SK-N-SH (cell line): ENCODE measurements around the gene PROC. TPM values are rescaled to one million over a fixed set of nuclear protein-coding genes. Genes with fewer than 3 reads are reported as not detected.

ENCODE experiments used
- CTCF ChIA-PET: fragments of 300-600, 350-600 bp; formaldehyde crosslinking; extraction: SDS; loops from one replicate; lab custom pipeline; 2021; lab: Yijun Ruan, JAX
- POLR2A ChIA-PET: fragments of 350-600 bp; sonication (Branson Sonifier 250); formaldehyde crosslinking; extraction: SDS; loops from one replicate; lab custom pipeline; 2020; ENCODE audit warnings: antibody characterized with exemption, inconsistent platforms; lab: Yijun Ruan, JAX
- DNase-seq: peaks from one replicate; pipeline ENCODE4 v3.0.0; 2012
- H2AFZ ChIP-seq: fragments of 200-600 bp; sonication (generic); 2 replicates; pipeline ENCODE4 v1.8.1; 2016; ENCODE audit warnings: antibody characterized with exemption, mild to moderate bottlenecking, low read depth
- H3F3A ChIP-seq: fragments of 200-600 bp; sonication (generic); replicated peaks from 2 replicates; pipeline ENCODE3; 2016; ENCODE audit warnings: antibody characterized with exemption, mild to moderate bottlenecking; ENCODE audit not compliant: insufficient read depth
- H3K27ac ChIP-seq, 2 experiments: fragments of 200-500 bp in 1 of 2; fragments of 200-600 bp in 1 of 2; sonication (Bioruptor generic) in 1 of 2; sonication (generic), shearing (Covaris generic) in 1 of 2; 2 replicates each; pipeline versions ENCODE4 v1.5.1 to v1.6.1; 2014 to 2016; ENCODE audit warnings: low read depth in 2 of 2, inconsistent platforms in 1 of 2, low read length in 1 of 2, mild to moderate bottlenecking in 1 of 2, mixed read lengths in 1 of 2
- H3K27me3 ChIP-seq: fragments of 200-600 bp; sonication (generic), shearing (Covaris generic); 2 replicates; pipeline ENCODE4 v1.6.1; 2016; ENCODE audit warnings: mixed run types; ENCODE audit not compliant: insufficient read depth
- H3K36me3 ChIP-seq, 2 experiments: fragments of 200-500 bp in 1 of 2; fragments of 200-600 bp in 1 of 2; sonication (Bioruptor generic) in 1 of 2; sonication (generic) in 1 of 2; replicated peaks in 1 of 2; 2 replicates each; pipeline versions ENCODE3 to v1.5.1; 2014 to 2016; ENCODE audit warnings: low read length in 1 of 2, mild to moderate bottlenecking in 1 of 2; ENCODE audit not compliant: insufficient read depth in 2 of 2, control insufficient read depth in 1 of 2
- H3K4me1 ChIP-seq, 2 experiments: fragments of 200-500 bp in 1 of 2; fragments of 200-600 bp in 1 of 2; sonication (Bioruptor generic) in 1 of 2; sonication (generic), shearing (Covaris generic) in 1 of 2; 2 replicates each; pipeline versions ENCODE4 v1.5.1 to v1.6.1; 2014 to 2016; ENCODE audit warnings: low read depth in 1 of 2, low read length in 1 of 2, mixed run types in 1 of 2; ENCODE audit not compliant: insufficient read depth in 2 of 2, control insufficient read depth in 1 of 2
- H3K4me2 ChIP-seq: fragments of 200-600 bp; sonication (generic), shearing (Covaris generic); 2 replicates; pipeline ENCODE4 v1.6.1; 2017; ENCODE audit warnings: mixed run types
- H3K4me3 ChIP-seq, 2 experiments: fragments of 200-500 bp in 1 of 2; fragments of 200-600 bp in 1 of 2; sonication (Bioruptor generic) in 1 of 2; sonication (generic), shearing (Covaris generic) in 1 of 2; 2 replicates each; pipeline versions ENCODE4 v1.5.1 to v1.8.1; 2014 to 2016; ENCODE audit warnings: low read depth in 2 of 2, inconsistent platforms in 1 of 2, low read length in 1 of 2, mild to moderate bottlenecking in 1 of 2, mixed read lengths in 1 of 2, moderate library complexity in 1 of 2
- H3K79me2 ChIP-seq: fragments of 200-600 bp; sonication (generic); 2 replicates; pipeline ENCODE4 v1.8.1; 2017; ENCODE audit warnings: mild to moderate bottlenecking; ENCODE audit not compliant: insufficient read depth
- H3K9ac ChIP-seq: fragments of 200-600 bp; sonication (generic); 2 replicates; pipeline ENCODE4 v1.6.1; 2017; ENCODE audit warnings: mixed run types
- H3K9me2 ChIP-seq: fragments of 200-600 bp; sonication (generic); 2 replicates; pipeline ENCODE4 v1.6.1; 2017; ENCODE audit warnings: mixed run types
- H3K9me3 ChIP-seq: fragments of 200-600 bp; sonication (generic); 2 replicates; pipeline ENCODE4 v1.6.1; 2017; ENCODE audit warnings: mixed run types, mild to moderate bottlenecking, moderate library complexity
- H4K20me1 ChIP-seq: fragments of 200-600 bp; sonication (generic); 2 replicates; pipeline ENCODE4 v1.6.1; 2017; ENCODE audit warnings: mild to moderate bottlenecking, mixed run types; ENCODE audit not compliant: insufficient read depth
- CHD2 ChIP-seq: fragments of 150-350 bp; IDR thresholded peaks from 2 replicates; pipeline ENCODE4 v1.6.1; 2018; ENCODE audit warnings: low read length; ENCODE audit not compliant: partially characterized antibody
- CTCF ChIP-seq: fragments of 200-600 bp; sonication (generic); IDR thresholded peaks from 2 replicates; pipeline ENCODE4 v1.6.1; 2017; ENCODE audit warnings: antibody characterized with exemption, mild to moderate bottlenecking, moderate library complexity
- ELF1 ChIP-seq: IDR thresholded peaks from 2 replicates; pipeline ENCODE4 v1.4.0; 2012
- TCF12 ChIP-seq: IDR thresholded peaks from 2 replicates; pipeline ENCODE4 v1.4.0; 2012
- USF1 ChIP-seq: IDR thresholded peaks from 2 replicates; pipeline ENCODE4 v1.4.0; 2012; ENCODE audit warnings: low read depth, borderline replicate concordance
- YY1 ChIP-seq: IDR thresholded peaks from 2 replicates; pipeline ENCODE4 v1.4.0; 2012; ENCODE audit warnings: low read depth, mild to moderate bottlenecking
- WGBS: methylation state at CpG from one replicate; pipeline ENCODE4 v1.1.6; 2017; ENCODE audit warnings: low lambda C conversion rate; 5-methylcytosine and 5-hydroxymethylcytosine counted together
- polyA plus RNA-seq, 3 experiments: library from polyadenylated mRNA; depleted of rRNA; stranded (reverse); fragments of >200 nt; gene quantifications; 2 replicates each; pipeline ENCODE4 v1.2.3, GENCODE V29; 2012
- TF ChIP-seq, protein P1 (sequence below): IDR thresholded peaks from 2 replicates; pipeline ENCODE4; 2012
- TF ChIP-seq, protein P2 (sequence below): IDR thresholded peaks from 2 replicates; pipeline ENCODE4 v1.6.1; 2012; ENCODE audit warnings: mild to moderate bottlenecking, low read depth, low read length, moderate library complexity
- TF ChIP-seq, protein P3 (sequence below): IDR thresholded peaks from 2 replicates; pipeline ENCODE4 v1.4.0; 2012; ENCODE audit warnings: low read depth, borderline replicate concordance

Gene PROC
- polyA plus RNA-seq, 1 of the 3 experiments (the other 2 are of a cell fraction), result 0.10 TPM

- TF ChIP-seq CHD2 (no peak), CTCF (peak; percentile 26)
- Histone ChIP-seq H2AFZ (no peak overlapping the region), H4K20me1 (no peaks in the 10 kb centered on the region), H3K9ac (no peak overlapping the region), H3K27me3 (no peaks in the 10 kb centered on the region), H3K79me2 (no peaks in the 10 kb centered on the region), H3K4me2 (no peak overlapping the region), H3K4me3 (no peak overlapping the region), H3K9me2 (no peaks in the 10 kb centered on the region), H3F3A (no peaks in the 10 kb centered on the region), H3K27ac (no peak overlapping the region), H3K9me3 (no peaks in the 10 kb centered on the region), H3K4me1 (no peaks in the 10 kb centered on the region; a peak in 1 of 4 replicates), H3K36me3 (no peaks in the 10 kb centered on the region)
- peak; percentile 28 for DNase-seq
- WGBS, result 82% methylated on average over 8 of the region's 8 CpGs
- CTCF ChIA-PET, result interaction anchor here (0.8 to 2.5 kb wide), 3 partner anchors 9 to 129 kb away, joined by 3 to 14 read pairs (median 9); no protein-coding TSS in a partner anchor
- POLR2A ChIA-PET, result no interaction called here
Observed at GRCh38 chr2:127453392-127454171, 35.4 kb downstream of the PROC start.

DNA sequence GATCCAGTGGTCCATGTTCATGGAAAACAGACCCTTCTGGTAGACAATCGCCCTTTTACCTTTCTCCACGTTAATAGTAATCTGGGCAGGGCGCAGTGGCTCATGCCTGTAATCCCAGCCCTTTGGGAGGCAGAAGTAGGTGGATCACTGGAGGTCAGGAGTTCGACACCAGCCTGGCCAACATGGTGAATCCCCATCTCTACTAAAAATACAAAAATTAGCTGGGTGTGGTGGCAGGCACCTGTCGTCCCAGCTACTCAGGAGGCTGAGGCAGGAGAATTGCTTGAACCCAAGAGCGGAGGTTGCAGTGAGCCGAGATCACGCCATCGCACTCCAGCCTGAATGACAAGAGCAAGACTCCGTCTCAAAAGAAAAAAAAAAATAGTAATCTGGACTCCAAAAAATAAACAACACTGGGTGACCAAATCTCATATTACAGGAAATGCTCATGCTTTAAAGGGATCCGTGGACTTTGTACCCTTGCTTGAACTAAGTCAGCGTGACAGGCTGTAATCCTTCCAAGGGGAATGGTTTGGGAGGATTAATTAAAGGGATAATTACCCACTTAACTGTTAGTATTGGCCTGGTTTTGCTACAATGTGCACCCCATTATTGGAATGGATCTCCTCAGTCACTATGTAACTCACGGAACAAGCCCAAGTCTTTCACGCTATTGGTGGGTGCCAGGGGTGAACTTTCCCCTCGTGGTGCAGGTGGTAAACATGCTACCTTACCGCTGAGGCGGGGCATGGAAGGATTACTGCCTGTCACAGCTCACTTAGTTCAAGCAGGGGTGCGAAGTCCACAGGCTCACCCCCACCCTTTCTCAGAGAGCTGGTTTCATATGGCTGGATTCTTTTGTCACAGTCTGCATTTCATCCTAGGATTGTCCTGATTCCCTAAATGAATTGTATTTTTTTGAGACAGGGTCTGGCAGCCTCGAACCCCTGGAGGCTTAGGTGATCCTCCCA lies 36.7 kb downstream of the PROC start:
- POLR2A ChIA-PET, result no interaction called here
- H3K9me3 ChIP-seq, result no peaks in the 10 kb centered on the region
- TF ChIP-seq, protein P1, sequence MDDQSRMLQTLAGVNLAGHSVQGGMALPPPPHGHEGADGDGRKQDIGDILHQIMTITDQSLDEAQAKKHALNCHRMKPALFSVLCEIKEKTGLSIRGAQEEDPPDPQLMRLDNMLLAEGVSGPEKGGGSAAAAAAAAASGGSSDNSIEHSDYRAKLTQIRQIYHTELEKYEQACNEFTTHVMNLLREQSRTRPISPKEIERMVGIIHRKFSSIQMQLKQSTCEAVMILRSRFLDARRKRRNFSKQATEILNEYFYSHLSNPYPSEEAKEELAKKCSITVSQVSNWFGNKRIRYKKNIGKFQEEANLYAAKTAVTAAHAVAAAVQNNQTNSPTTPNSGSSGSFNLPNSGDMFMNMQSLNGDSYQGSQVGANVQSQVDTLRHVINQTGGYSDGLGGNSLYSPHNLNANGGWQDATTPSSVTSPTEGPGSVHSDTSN, result no peak
- TF ChIP-seq ELF1 (no peak), USF1 (no peak), YY1 (no peak), CTCF (no peak), TCF12 (no peak)
- TF ChIP-seq, protein P2, sequence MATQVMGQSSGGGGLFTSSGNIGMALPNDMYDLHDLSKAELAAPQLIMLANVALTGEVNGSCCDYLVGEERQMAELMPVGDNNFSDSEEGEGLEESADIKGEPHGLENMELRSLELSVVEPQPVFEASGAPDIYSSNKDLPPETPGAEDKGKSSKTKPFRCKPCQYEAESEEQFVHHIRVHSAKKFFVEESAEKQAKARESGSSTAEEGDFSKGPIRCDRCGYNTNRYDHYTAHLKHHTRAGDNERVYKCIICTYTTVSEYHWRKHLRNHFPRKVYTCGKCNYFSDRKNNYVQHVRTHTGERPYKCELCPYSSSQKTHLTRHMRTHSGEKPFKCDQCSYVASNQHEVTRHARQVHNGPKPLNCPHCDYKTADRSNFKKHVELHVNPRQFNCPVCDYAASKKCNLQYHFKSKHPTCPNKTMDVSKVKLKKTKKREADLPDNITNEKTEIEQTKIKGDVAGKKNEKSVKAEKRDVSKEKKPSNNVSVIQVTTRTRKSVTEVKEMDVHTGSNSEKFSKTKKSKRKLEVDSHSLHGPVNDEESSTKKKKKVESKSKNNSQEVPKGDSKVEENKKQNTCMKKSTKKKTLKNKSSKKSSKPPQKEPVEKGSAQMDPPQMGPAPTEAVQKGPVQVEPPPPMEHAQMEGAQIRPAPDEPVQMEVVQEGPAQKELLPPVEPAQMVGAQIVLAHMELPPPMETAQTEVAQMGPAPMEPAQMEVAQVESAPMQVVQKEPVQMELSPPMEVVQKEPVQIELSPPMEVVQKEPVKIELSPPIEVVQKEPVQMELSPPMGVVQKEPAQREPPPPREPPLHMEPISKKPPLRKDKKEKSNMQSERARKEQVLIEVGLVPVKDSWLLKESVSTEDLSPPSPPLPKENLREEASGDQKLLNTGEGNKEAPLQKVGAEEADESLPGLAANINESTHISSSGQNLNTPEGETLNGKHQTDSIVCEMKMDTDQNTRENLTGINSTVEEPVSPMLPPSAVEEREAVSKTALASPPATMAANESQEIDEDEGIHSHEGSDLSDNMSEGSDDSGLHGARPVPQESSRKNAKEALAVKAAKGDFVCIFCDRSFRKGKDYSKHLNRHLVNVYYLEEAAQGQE, result no peak
- TF ChIP-seq, protein P3, sequence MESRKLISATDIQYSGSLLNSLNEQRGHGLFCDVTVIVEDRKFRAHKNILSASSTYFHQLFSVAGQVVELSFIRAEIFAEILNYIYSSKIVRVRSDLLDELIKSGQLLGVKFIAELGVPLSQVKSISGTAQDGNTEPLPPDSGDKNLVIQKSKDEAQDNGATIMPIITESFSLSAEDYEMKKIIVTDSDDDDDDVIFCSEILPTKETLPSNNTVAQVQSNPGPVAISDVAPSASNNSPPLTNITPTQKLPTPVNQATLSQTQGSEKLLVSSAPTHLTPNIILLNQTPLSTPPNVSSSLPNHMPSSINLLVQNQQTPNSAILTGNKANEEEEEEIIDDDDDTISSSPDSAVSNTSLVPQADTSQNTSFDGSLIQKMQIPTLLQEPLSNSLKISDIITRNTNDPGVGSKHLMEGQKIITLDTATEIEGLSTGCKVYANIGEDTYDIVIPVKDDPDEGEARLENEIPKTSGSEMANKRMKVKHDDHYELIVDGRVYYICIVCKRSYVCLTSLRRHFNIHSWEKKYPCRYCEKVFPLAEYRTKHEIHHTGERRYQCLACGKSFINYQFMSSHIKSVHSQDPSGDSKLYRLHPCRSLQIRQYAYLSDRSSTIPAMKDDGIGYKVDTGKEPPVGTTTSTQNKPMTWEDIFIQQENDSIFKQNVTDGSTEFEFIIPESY, result no peak
- H3K4me1 ChIP-seq, result no peaks in the 10 kb centered on the region; a peak in 1 of 4 replicates
- H2AFZ ChIP-seq, result no peak overlapping the region
- H3F3A ChIP-seq, result no peaks in the 10 kb centered on the region
- DNase-seq, result no peak
- no peaks in the 10 kb centered on the region for H4K20me1 ChIP-seq
- no peaks in the 10 kb centered on the region for H3K9me2 ChIP-seq
- no peaks in the 10 kb centered on the region for H3K79me2 ChIP-seq
- 81% methylated on average over 19 of the region's 19 CpGs for WGBS
- H3K4me2 ChIP-seq, result no peak overlapping the region
- CTCF ChIA-PET, result interaction anchor here (2.3 to 2.5 kb wide), 2 partner anchors 39 to 130 kb away, joined by 9 to 14 read pairs; no protein-coding TSS in a partner anchor
- H3K27me3 ChIP-seq, result no peaks in the 10 kb centered on the region
- H3K36me3 ChIP-seq, result no peaks in the 10 kb centered on the region
- no peak overlapping the region for H3K4me3 ChIP-seq
- H3K27ac ChIP-seq, result no peak overlapping the region
- H3K9ac ChIP-seq, result no peak overlapping the region
